ENCODE measurements around the gene MDM2.

- TF ChIP-seq JUN (IDR thresholded peaks at IDR 0.05), result no peak
- no peak for TF ChIP-seq CTCF (IDR thresholded peaks at IDR 0.05)
- no peak for TF ChIP-seq CHD2 (IDR thresholded peaks at IDR 0.05; ENCODE audit: low read length, partially characterized antibody)
- no peak for TF ChIP-seq HES2 (IDR thresholded peaks at IDR 0.05)
- TF ChIP-seq EP300 (IDR thresholded peaks at IDR 0.05), result no peak
- no peak for TF ChIP-seq ELK1 (IDR thresholded peaks at IDR 0.05; ENCODE audit: low read depth, low read length)
- TF ChIP-seq ESRRA (IDR thresholded peaks at IDR 0.05; ENCODE audit: borderline replicate concordance, low read length), result no peak
- no peak for TF ChIP-seq JUNB (IDR thresholded peaks at IDR 0.05)
- TF ChIP-seq POLR2A (IDR thresholded peaks at IDR 0.05; ENCODE audit: low read length), result no peak
- no peak for TF ChIP-seq PBX3 (IDR thresholded peaks at IDR 0.05)
- no peak for TF ChIP-seq MAX (IDR thresholded peaks at IDR 0.05)
- TF ChIP-seq REST (IDR thresholded peaks at IDR 0.05), result no peak
- no peak for TF ChIP-seq USF2 (IDR thresholded peaks at IDR 0.05)
- TF ChIP-seq HDAC2 (IDR thresholded peaks at IDR 0.05), result no peak
These were observed 22.6 kb upstream of the MDM2 start for GRCh38 chr12:68785358-68785757.
